HTERT RPE-1 (cell line): ENCODE results near the gene BCAP31.

Experiments
- in situ Hi-C: fragments of 300-500 bp; cut with MboI; formaldehyde crosslinking; loops from 4 replicates; pipeline ENCODE4 v1.14.3; 2020; ENCODE audit warnings: low sequenced_read_pairs

Gene BCAP31

DNA sequence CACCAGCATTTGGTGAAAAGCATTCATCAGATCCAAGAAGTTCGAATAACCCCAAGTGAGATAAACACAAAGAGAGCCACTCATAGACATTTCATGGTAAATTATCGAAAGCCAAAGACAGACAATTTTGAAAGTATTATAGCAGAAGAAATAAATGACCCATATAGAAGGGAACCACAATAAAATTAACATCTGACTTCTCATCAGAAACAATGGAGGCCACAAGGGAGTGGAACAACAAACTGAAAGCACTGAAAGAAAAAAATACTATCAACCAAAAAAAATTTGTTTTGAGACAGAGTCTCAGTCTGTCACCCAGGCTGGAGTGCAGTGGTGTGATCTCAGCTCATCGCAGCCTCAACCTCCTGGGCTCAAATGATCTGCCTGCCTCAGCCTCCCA is 64.9 kb downstream of the BCAP31 start:
- in situ Hi-C loops, result no loop called here

GRCh38 chrX:153657161-153657560 is 67.0 kb downstream of the BCAP31 start:
- in situ Hi-C loops, result no loop called here

GRCh38 chrX:153653556-153653955 is 70.6 kb downstream of the BCAP31 start:
- in situ Hi-C loops, result no loop called here

GRCh38 chrX:153651540-153652079 is 72.6 kb downstream of the BCAP31 start:
- in situ Hi-C loops, result no loop called here

DNA sequence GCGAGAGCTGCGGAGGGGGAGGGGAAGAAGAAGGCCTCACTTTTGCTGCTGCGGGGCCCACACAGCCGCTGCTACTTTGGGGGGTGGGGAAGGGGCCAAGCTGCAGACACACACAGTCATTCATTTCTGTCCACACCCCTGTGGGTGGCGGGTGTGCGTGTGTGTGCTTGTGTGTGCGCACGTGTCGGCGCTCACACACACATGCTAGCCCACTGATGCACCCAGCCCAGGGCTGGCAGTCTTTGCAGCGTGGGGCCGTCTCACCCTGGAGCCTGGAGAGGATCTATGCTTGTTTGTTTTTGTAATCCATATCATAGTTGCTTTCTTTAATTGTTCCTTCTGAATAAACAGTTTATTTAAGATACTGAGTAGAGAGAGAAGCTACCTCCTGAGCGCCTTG is 73.2 kb downstream of the BCAP31 start:
- in situ Hi-C loops, result no loop called here
